GM19035 (cell line): ENCODE data around the gene EMILIN3.

Experiments used
- ATAC-seq: cut with Tn5 transposase; IDR thresholded peaks from one replicate; pipeline ENCODE4 v1.9.1; 2021; ENCODE audit not compliant: unreplicated experiment

Gene EMILIN3

DNA sequence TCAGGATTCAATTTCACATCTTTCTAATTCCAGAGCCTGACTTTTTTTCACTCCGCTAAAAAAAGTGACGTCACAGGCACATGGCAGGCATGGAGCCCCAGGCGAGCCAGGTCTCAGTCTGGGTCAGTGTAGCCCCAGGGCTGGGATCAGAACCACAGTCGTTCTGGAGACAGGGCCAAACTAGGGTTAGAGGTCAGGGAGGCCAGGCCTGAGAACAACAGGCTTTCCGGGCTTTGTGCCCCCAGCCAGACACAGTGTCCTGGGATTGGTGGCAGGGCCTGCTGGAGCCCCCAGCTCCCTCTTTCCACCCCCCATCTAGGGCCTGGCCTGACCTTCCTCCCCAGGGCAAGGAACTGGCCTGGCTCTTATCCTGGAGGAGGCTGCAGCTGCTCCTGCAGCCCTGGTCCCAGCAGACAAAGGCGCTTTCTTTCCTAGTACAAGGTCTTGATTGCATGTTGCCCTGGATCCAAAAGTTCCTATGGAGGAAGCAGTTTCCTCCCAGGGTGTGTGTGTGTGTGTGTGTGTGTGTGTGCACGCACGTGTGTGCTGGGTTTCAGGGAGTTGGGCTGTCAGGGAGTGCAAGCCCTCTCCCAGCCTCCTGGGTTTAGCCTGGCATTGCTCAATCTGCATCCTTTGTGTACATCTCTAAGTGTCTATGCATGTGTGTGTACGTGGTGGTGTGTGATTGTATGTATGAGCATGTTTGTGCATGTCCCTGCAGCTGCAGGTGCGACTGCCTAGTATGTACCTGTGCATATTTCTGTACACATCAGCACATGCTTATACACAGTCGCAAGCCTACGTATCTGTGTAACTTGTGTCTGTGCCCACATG is 26.5 kb upstream of the EMILIN3 start:
- ATAC-seq, result no peak

DNA sequence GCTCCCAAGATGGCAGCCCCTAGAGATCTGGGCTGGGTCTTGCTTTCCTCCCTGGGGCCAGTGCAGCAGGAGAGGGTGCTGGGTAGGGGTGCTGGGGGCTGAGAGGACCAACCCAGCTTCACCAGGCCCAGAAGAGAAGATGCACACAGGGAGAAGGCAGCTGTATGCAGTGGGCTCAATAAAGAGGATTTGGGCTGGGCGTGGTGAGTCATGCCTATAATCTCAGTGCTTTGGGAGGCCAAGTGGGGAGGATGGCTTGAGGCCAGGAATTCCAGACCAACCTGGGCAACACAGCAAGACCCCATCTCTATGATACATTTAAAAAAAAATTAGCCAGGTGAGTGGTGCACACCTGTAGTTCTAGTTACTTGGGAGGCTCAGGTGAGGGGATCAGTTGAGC is 25.7 kb upstream of the EMILIN3 start:
- ATAC-seq, result no peak

DNA sequence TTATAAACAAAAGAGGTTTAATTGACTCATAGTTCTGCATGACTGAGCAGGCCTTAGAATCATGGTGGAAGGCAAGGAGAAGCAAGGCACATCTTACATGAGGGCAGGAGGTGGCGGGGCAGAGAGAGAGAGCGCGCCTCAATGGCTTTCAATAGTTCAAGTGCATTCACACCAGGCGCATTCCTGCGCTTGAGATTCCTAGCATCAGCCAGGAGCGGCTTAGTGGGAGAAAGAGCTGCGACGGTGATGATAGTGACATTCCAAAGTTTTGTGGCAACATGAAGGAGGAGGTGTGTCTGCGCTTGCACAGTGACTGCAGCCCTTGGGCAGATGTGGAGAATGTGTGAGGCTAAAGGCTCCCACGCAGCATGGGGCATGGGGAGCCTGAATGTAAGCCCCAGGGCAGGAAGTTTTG is 25.0 kb upstream of the EMILIN3 start:
- ATAC-seq, result no peak

GRCh38 chr20:41390889-41391288 is 24.3 kb upstream of the EMILIN3 start:
- no peak for ATAC-seq

GRCh38 chr20:41387444-41387851 is 20.8 kb upstream of the EMILIN3 start:
- ATAC-seq, result no peak

DNA sequence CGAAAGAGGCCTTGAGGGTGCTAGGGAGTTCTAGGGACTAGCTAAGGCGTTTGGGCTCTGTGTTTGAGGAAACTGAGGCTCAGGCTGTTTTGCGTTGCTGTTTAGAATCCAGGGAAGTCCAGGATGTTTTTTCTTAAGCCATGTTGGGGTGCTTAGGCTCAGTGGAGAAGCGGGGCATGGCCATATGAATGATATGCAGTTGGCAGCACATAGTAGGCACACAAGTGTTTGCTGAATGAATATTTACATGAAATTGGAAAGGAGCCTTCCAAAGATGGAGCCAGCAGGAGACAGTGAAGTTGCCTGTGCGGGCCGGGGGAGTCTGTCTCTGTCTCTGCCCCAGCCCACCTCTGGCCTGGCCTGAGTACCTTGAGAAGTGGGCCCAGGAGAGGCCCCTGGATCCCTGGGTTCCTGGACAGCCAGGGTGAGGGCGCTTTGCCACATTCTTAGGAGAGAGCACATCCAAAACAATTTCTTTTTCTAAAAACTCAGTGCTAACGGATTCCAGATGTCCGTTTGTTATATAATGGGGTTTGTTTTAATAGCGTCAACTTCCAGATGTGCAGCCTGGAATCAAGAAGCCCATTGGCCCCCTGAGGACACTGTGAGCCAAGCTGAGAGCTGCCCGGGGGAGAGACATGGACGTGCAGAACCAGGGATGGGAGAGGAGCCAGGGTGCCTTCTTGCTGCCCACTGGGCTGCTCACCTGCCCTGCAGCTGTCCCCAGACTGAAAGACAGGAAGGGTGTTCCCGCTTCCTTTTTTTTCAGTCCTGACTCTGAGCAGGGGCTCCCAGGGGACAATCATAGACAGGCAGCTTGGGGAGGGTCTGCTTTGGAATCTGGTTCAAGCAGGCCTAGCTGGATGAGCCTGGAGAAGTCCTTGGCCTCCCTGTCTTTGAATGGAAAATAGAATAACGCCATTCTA is 20.1 kb upstream of the EMILIN3 start:
- no peak for ATAC-seq

- no peak for ATAC-seq
These were observed 16.2 kb upstream of the EMILIN3 start for GRCh38 chr20:41382791-41383305.

DNA sequence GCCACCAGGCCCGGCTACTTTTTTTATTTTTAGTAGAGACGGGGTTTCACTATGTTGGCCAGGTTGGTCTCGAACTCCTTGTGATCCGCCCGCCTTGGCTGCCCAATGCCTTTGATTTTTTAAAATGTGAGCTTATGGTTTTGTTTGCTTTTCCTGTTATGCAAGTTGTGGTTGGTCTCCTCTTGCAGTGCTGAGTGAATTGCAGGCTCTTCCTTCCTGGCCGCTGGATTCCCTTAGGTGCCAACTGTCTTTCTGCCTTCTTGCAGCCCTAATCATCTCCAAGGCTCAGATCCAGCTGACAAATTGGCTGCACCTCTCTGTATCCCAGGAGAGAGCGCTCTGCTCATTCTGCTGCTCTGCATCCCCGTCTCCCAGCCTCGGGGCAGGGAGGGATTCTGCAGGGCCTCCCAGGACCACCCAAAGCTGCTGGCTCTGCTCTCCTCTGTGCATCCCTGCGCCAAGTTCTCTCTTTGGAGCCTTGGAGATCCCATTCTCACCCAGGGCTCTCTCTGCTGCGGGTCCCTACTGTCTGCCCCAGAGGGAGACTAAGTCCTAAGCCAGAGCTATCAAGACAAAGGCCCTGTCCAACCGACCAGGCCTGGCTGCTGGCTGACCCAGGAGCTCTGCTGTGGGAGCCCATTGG is 14.1 kb upstream of the EMILIN3 start:
- ATAC-seq, result no peak

GRCh38 chr20:41379551-41379950 is 12.9 kb upstream of the EMILIN3 start:
- no peak for ATAC-seq

- ATAC-seq, result no peak
These were observed 10.7 kb upstream of the EMILIN3 start for GRCh38 chr20:41377275-41377674.

DNA sequence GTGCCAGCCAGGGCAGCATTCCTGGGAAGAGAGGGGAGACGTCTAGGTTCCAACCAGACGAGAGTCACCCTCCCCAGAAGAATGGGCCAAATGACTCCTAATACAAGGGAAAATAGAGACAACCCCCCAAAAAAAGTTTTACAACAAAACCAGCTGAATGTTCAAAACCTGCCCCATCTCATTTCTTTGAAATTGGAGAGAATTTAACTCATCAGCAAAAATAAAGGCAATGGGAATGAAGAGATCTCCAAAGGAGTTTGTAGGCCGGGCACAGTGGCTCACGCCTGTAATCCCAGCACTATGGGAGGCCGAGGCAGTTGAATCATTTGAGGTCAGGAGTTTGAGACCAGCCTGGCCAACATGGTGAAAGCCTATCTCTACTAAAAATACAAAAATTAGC is 9.7 kb upstream of the EMILIN3 start:
- no peak for ATAC-seq

GRCh38 chr20:41375846-41376245 is 9.2 kb upstream of the EMILIN3 start:
- no peak for ATAC-seq

DNA sequence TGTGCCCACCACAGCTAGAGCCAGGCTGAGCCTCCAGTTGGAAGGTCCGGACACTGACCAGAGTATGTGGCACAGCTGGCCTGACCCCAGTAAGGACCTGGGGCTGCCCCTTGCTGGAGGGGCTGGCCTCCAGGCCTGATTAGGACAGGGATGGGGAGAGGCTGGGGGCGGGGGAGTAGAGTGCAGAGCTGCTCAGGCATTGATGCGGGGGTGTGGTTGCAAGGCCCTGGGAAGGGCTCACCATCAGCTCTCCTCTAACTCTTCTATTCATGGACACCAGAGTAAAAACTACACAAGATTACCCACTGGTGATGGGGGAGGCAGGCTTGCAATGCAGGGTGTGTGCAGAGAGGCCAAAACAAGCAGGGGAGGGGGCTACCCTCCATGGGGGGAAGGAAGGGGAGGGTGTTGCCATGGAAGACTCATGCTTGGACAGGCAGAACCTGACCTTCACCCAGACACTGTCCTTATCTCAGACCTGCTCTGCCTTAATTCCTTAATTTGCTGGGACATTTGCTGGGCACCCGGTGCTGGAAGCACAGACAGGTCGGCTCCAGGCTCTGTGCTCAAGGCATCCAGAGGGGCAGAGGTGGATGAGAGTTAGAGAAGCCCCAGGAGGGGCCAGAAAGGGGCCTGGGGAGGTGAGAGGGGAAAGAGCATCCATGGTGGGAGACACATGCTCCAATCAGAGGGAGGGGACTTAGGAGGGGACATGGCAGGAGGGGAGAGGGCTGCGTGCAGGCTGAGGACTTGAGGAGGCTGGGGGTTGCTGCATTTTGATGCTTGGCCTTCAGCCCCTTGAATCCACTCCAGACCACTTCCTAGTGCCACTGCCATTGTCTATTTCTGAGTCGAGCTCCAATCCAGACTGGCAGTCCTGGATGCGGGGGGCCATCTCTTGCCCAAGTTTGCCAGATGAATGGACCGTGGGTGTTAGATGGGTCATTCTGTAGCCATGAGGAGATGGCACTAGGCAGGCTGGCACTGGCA is 7.6 kb upstream of the EMILIN3 start:
- ATAC-seq, result no peak

GRCh38 chr20:41373251-41373783 is 6.7 kb upstream of the EMILIN3 start:
- ATAC-seq, result no peak

GRCh38 chr20:41371371-41371770 is 4.8 kb upstream of the EMILIN3 start:
- no peak for ATAC-seq

DNA sequence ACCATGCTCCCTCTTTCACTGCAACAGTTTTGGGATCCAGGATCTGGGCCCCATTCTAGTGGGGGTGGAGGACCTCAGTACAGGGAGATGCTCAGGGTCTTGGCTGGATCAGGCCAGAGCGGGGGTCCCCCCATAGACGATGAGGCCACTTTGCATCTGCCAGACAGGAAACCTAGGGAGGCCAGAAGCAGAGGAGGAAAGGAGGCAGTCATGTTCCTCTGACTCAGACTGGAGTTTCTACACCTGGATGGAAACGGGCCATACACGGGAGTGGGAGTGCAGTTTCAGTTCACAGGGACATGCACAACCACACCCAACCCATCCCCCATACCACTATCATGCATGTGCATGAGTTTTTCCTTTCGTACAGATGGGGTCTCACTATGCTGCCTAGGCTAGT is 3.6 kb upstream of the EMILIN3 start:
- no peak for ATAC-seq

DNA sequence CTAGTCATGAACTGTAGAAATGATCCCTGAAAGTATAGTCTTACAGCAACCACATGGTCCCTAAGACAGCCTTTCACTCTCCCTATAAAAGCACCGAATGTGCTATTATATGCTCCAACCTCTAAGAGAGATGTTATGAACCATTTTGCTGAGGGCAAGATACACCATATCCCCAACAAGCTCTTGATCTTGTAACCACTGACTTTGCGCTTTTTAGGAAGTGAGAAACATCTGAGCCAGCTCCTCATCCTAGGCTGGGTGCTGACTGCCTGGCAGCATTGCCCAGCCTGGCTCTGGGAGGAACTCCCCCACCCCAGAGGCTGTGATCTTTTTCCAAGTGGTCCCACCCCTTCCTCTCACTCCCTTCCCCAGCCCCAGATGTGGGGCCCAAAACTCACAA is 3.1 kb upstream of the EMILIN3 start:
- no peak for ATAC-seq

DNA sequence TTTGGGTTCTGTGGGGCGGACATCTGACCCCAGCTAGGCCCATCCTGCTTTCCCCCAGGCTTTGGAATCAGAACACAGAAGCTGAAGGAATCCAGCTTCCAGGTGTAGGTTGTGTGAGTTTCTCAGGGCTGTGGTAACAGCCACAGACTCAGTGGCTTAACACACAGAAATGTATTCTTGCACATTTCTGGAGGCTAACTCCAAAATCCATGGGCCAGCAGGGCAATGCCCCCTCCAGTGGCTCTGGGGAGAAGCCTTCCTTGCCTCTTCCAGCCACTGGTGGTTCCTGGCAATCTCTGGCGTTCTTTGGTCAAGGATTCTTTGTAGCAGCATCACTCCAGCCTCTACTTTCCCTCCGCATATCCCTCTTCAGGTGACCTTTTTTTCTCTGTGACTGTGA is 1.3 kb upstream of the EMILIN3 start:
- ATAC-seq, result no peak

GRCh38 chr20:41367393-41367695 is 726 bp upstream of the EMILIN3 start:
- no peak for ATAC-seq
